DMS153 treated with DMSO at 0.1 percent for 48 hours (cell line): Measurements from ENCODE around the gene LGALS3BP.

Source experiments
- DNase-seq: peaks from one replicate; lab custom pipeline; 2025; ENCODE audit not compliant: unreplicated experiment; lab: John Stamatoyannopoulos, UW

LGALS3BP gene

DNA sequence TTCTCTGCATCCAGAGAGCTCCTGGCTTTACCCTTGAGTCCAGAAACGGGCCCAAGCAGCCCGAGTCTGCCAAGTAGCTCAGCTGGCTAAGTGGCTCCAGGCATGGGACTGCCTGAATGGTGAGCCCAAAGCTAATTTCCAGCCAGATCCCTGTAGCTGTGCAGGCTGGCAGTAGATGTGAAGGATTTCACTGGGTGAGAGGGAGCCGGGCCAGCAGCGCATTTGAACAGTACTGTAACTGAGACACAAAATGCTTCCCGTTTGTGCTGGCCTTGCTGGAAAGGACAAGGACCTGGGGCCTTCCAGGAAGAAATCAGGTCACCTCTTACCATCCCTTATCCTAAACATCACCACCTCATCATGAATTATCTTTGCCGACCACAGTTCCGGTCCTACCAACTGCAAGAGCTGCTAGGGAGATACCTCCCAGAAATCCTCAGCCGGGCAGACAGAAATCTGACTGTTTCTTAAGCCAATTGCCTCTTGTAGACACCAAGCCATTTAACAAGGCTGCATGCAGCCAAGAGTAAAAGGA is 58.2 kb downstream of the LGALS3BP start:
- no peak for DNase-seq
